GM10266 (cell line): ENCODE data around the gene WASHC4.

Source experiments
- DNase-seq: peaks from one replicate; pipeline ENCODE4 v3.0.0; 2012; ENCODE audit errors: extremely low spot score
- TF ChIP-seq, protein P1 (sequence below): IDR thresholded peaks from 2 replicates; pipeline ENCODE4 v1.5.1; 2012; ENCODE audit warnings: mild to moderate bottlenecking, low read depth; ENCODE audit not compliant: control insufficient read depth, insufficient read depth; ENCODE audit errors: missing control alignments

The WASHC4 gene

DNA sequence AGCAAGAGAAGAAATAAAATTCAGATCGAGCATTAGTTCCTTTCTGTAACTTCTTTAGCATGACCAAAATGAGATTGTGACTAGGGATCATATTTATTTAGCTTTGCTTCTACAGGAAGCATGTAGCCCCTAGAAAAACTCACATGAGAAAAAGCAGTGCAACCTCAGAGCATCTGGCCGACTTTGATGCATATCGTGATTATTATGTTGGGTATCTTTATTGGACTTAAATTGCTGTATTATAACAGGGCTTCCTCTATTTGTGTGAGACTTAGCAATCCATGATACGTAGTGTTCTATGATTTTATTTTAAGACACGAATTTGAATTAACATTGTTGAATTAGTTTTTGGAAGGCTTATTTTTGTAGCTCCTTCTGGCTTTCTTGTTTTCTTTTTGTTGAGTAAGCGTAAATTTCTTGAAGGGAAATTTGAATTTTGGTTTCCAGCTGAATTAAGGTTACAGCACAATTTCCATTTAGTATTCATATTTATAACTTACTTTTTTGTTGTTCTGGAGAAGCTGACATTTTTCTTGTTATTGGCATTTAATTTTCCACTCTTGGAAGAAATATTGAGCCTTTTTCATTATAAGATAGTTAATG, 33.9 kb downstream of the WASHC4 start:
- no peak for DNase-seq
- TF ChIP-seq, protein P1, sequence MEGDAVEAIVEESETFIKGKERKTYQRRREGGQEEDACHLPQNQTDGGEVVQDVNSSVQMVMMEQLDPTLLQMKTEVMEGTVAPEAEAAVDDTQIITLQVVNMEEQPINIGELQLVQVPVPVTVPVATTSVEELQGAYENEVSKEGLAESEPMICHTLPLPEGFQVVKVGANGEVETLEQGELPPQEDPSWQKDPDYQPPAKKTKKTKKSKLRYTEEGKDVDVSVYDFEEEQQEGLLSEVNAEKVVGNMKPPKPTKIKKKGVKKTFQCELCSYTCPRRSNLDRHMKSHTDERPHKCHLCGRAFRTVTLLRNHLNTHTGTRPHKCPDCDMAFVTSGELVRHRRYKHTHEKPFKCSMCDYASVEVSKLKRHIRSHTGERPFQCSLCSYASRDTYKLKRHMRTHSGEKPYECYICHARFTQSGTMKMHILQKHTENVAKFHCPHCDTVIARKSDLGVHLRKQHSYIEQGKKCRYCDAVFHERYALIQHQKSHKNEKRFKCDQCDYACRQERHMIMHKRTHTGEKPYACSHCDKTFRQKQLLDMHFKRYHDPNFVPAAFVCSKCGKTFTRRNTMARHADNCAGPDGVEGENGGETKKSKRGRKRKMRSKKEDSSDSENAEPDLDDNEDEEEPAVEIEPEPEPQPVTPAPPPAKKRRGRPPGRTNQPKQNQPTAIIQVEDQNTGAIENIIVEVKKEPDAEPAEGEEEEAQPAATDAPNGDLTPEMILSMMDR: no peak

- TF ChIP-seq, protein P1: no peak
- no peak for DNase-seq
Measured at GRCh38 chr12:105142259-105142658, 34.7 kb downstream of the WASHC4 start.

GRCh38 chr12:105156260-105156659, 48.7 kb downstream of the WASHC4 start:
- TF ChIP-seq, protein P1: no peak
- no peak for DNase-seq

- DNase-seq: no peak
- TF ChIP-seq, protein P1: no peak
Measured at GRCh38 chr12:105157606-105158005, 50.1 kb downstream of the WASHC4 start.

- no peak for DNase-seq
- TF ChIP-seq, protein P1: no peak
Measured at GRCh38 chr12:105158876-105159275, 51.3 kb downstream of the WASHC4 start.

- no peak for DNase-seq
- TF ChIP-seq, protein P1: no peak
Measured at GRCh38 chr12:105162174-105162573, 54.6 kb downstream of the WASHC4 start.

DNA sequence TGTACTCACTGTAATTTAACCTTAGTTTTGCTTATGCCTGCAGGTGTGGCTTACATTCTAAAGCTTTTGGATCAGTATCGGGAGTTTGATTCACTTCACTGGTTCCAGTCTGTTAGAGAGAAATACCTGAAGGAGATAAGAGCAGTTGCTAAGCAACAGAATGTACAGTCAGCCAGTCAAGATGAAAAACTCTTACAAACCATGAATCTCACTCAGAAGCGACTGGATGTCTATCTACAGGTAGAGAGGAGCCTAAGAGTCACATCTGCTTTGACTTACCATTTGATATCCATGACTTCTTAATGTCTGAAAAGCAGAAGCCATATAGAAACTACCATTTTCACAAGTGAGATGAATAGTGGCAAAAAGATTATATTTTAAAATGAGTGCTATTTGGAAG, 56.5 kb downstream of the WASHC4 start:
- no peak for DNase-seq
- TF ChIP-seq, protein P1: no peak
